Kidney epithelial cell (primary cell): ENCODE results near the gene FFAR3. TPM values are rescaled to one million over a fixed set of nuclear protein-coding genes. Genes with fewer than 3 reads are reported as not detected.

Experiments used
- DNase-seq: peaks from one replicate; pipeline ENCODE4 v3.0.0-alpha.2; 2010; ENCODE audit warnings: low read depth
- H3K27me3 ChIP-seq: 2 replicates; pipeline ENCODE4 v1.6.0; 2011; ENCODE audit warnings: low read length; ENCODE audit not compliant: control insufficient read depth, insufficient read depth
- H3K36me3 ChIP-seq: 2 replicates; pipeline ENCODE4 v1.5.1; 2011; ENCODE audit warnings: low read length; ENCODE audit not compliant: control insufficient read depth, insufficient read depth
- H3K4me3 ChIP-seq: 2 replicates; pipeline ENCODE4 v1.5.1; 2011; ENCODE audit warnings: low read depth, mild to moderate bottlenecking, control low read depth, low read length
- total RNA-seq: library from RNA; depleted of rRNA; stranded (reverse); fragments of >200 nt; gene quantifications from 2 replicates; pipeline ENCODE4 v1.2.3, GENCODE V29; 2015
- TF ChIP-seq, protein P1 (sequence below): IDR thresholded peaks from 2 replicates; pipeline ENCODE4 v1.5.1; 2011; ENCODE audit warnings: mild to moderate bottlenecking, moderate library complexity, low read length, control low read depth, inconsistent platforms; ENCODE audit not compliant: insufficient read depth, poor library complexity, severe bottlenecking

The FFAR3 gene
- total RNA-seq, 1 donor from 2014 or later = not detected

GRCh38 chr19:35332817-35333216 lies 25.4 kb upstream of the FFAR3 start:
- TF ChIP-seq, protein P1, sequence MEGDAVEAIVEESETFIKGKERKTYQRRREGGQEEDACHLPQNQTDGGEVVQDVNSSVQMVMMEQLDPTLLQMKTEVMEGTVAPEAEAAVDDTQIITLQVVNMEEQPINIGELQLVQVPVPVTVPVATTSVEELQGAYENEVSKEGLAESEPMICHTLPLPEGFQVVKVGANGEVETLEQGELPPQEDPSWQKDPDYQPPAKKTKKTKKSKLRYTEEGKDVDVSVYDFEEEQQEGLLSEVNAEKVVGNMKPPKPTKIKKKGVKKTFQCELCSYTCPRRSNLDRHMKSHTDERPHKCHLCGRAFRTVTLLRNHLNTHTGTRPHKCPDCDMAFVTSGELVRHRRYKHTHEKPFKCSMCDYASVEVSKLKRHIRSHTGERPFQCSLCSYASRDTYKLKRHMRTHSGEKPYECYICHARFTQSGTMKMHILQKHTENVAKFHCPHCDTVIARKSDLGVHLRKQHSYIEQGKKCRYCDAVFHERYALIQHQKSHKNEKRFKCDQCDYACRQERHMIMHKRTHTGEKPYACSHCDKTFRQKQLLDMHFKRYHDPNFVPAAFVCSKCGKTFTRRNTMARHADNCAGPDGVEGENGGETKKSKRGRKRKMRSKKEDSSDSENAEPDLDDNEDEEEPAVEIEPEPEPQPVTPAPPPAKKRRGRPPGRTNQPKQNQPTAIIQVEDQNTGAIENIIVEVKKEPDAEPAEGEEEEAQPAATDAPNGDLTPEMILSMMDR = no peak
- DNase-seq = no peak

DNA sequence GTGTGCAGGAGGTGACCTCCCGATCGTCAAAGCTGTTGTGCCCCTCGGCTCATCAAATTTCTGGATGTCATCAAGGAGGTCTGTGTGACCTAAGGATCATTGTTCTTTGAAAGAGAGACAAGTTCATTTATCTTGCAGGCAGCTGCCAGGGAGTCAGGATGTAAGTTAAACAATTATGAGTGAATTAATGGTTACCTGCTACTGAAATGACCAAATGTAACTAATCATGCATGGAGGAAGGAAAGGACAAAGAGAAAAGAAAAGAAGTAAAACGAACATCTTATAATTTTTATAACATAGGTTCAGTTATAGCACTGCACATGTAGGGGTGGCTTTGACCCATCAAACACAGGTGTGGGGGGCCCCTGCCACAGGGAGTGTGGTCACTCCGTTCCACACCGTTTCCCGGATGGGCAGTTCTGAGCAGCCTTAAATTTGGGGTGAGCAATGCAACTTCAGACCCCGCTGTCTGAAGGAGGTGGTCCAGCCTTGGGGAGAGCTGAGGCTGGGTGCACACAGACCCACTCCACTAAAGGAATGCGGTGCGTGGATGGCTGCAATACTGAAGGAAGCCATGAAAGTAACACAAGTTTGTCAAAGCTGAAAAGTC lies 24.0 kb upstream of the FFAR3 start:
- H3K36me3 ChIP-seq = no peaks in the 10 kb centered on the region
- TF ChIP-seq, protein P1 = no peak
- no peak for DNase-seq
- H3K27me3 ChIP-seq = peaks cover 3% of the 10 kb centered on the region
- no peak overlapping the region for H3K4me3 ChIP-seq

More at GRCh38 chr19:35332817-35333216, 25.4 kb upstream of the FFAR3 start:
- peaks cover 3% of the 10 kb centered on the region for H3K27me3 ChIP-seq
- H3K4me3 ChIP-seq = no peak overlapping the region
- no peaks in the 10 kb centered on the region for H3K36me3 ChIP-seq

GRCh38 chr19:35336166-35336955 lies 21.9 kb upstream of the FFAR3 start:
- TF ChIP-seq, protein P1 = no peak
- no peak for DNase-seq
- Histone ChIP-seq H3K36me3 (no peaks in the 10 kb centered on the region), H3K27me3 (peaks cover 3% of the 10 kb centered on the region), H3K4me3 (no peak overlapping the region)

GRCh38 chr19:35337097-35337983 lies 20.9 kb upstream of the FFAR3 start:
- no peak for DNase-seq
- Histone ChIP-seq H3K36me3 (no peaks in the 10 kb centered on the region), H3K4me3 (no peak overlapping the region), H3K27me3 (peaks cover 4% of the 10 kb centered on the region)
- TF ChIP-seq, protein P1 = no peak

- Histone ChIP-seq H3K36me3 (no peaks in the 10 kb centered on the region), H3K4me3 (no peak overlapping the region), H3K27me3 (peaks cover 6% of the 10 kb centered on the region)
- DNase-seq = no peak
- TF ChIP-seq, protein P1 = no peak
Measured at GRCh38 chr19:35337984-35338296, 20.3 kb upstream of the FFAR3 start.
